NCI-H526 (cell line): ENCODE results near the gene CNGA1.
"Not testable (repeated sequence)": the region's sequence is repeated elsewhere in the genome, so short reads cannot be mapped to it uniquely, and the experiment has no call there.

Experiments used
- DNase-seq, 2 experiments: peaks; one replicate each; lab custom pipeline; 2025; lab: John Stamatoyannopoulos, UW

CNGA1 gene

GRCh38 chr4:48030470-48030869, 14.0 kb upstream of the CNGA1 start:
- no peak for DNase-seq

- peak; percentile 16 to 44 for DNase-seq
These were observed 12.2 kb upstream of the CNGA1 start for GRCh38 chr4:48028696-48029095.

- DNase-seq, result no peak
These were observed 11.2 kb upstream of the CNGA1 start for GRCh38 chr4:48027653-48028052.

GRCh38 chr4:48025005-48025404, 8.5 kb upstream of the CNGA1 start:
- DNase-seq, result no peak

- no peak for DNase-seq
These were observed 8.0 kb upstream of the CNGA1 start for GRCh38 chr4:48024522-48024921.

GRCh38 chr4:48022192-48022799, 5.8 kb upstream of the CNGA1 start:
- DNase-seq, result no peak

GRCh38 chr4:48021100-48021499, 4.6 kb upstream of the CNGA1 start:
- no peak for DNase-seq

- peak in 1 of 2 experiments; percentile 8 for DNase-seq
These were observed 1.6 kb upstream of the CNGA1 start for GRCh38 chr4:48018112-48018511.

GRCh38 chr4:48017108-48017571, 659 bp upstream of the CNGA1 start:
- DNase-seq, result peak in 1 of 2 experiments; percentile 60

GRCh38 chr4:48015678-48016077, 803 bp downstream of the CNGA1 start:
- DNase-seq, result no peak

- no peak for DNase-seq
These were observed 1.3 kb downstream of the CNGA1 start for GRCh38 chr4:48015216-48015615.

- no peak for DNase-seq
These were observed 3.7 kb downstream of the CNGA1 start for GRCh38 chr4:48012824-48013223.

GRCh38 chr4:48011722-48012121, 4.8 kb downstream of the CNGA1 start:
- DNase-seq, result no peak

GRCh38 chr4:48010906-48011305, 5.6 kb downstream of the CNGA1 start:
- DNase-seq, result not testable (repeated sequence)

- DNase-seq, result no peak
These were observed 8.4 kb downstream of the CNGA1 start for GRCh38 chr4:48008021-48008596.

GRCh38 chr4:48005781-48006180, 10.7 kb downstream of the CNGA1 start:
- DNase-seq, result no peak

GRCh38 chr4:48003568-48003967, 12.9 kb downstream of the CNGA1 start:
- DNase-seq, result peak; percentile 15 to 42

GRCh38 chr4:48002267-48002666, 14.2 kb downstream of the CNGA1 start:
- DNase-seq, result no peak

GRCh38 chr4:47996021-47996420, 20.5 kb downstream of the CNGA1 start:
- DNase-seq, result peak; percentile 39 to 62

GRCh38 chr4:47992475-47992874, 24.0 kb downstream of the CNGA1 start:
- not testable (repeated sequence) for DNase-seq

- DNase-seq, result no peak
These were observed 26.3 kb downstream of the CNGA1 start for GRCh38 chr4:47990145-47990544.

GRCh38 chr4:47974566-47974965, 41.9 kb downstream of the CNGA1 start:
- DNase-seq, result no peak

GRCh38 chr4:47972721-47973120, 43.8 kb downstream of the CNGA1 start:
- DNase-seq, result no peak

- no peak for DNase-seq
These were observed 44.3 kb downstream of the CNGA1 start for GRCh38 chr4:47972181-47972580.
